Spleen (tissue), 7 donors: ENCODE results near the gene SYAP1.

Source experiments
- POLR2A ChIP-seq, 3 donors: fragments of 450-650 bp; IDR thresholded peaks; one replicate each; pipeline ENCODE4 v1.5.1; 2017; ENCODE audit warnings: antibody characterized with exemption in 3 of 3, mild to moderate bottlenecking in 1 of 3
- POLR2AphosphoS5 ChIP-seq, 3 donors: sonication (generic); formaldehyde crosslinking; IDR thresholded peaks; one replicate each; pipeline ENCODE4 v1.5.1; 2017; ENCODE audit warnings: antibody characterized with exemption in 3 of 3
- TF ChIP-seq, protein P1 (sequence below), 11 experiments: fragments of 200-600 bp in 7 of 11; fragments of 450-650 bp in 4 of 11; sonication (generic) in 4 of 11; IDR thresholded peaks in 8 of 11; conservative IDR thresholded peaks in 3 of 11; 1 replicate in 7 of 11; 2 replicates in 4 of 11; pipeline versions ENCODE4 v1.4.0 to v1.8.0; 2016 to 2021; ENCODE audit warnings: antibody characterized with exemption in 11 of 11, inconsistent platforms in 4 of 11, mild to moderate bottlenecking in 1 of 11
- donor health status: DM: no; HTN: no; CAD: no; lungs with moderate emphysema.
- donor health status: DM: no; HTN: no; CAD: no.
- donor health status: DM: no; HTN: no; CAD: no.

DNA sequence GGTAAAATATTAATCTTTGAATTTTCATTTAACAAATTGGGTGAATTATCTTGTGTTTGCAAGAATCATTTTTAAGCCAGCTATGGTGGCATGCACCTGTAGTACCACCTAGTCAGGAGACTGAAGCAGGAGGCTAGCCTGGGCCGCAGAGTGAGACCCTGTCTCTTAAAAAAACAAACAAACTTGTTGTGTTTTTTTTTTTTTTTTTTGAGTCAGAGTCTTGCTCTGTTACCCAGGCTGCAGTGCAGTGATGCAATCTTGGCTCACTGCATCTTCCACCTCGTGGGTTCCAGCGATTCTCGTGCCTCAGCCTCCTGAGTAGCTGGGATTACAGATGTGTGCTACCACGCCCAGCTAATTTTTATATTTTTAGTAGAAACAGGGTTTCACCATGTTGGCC, 69.1 kb downstream of the SYAP1 start:
- TF ChIP-seq POLR2AphosphoS5 (IDR thresholded peaks at IDR 0.05) (no peak), POLR2A (IDR thresholded peaks at IDR 0.05) (no peak)
- TF ChIP-seq, protein P1, sequence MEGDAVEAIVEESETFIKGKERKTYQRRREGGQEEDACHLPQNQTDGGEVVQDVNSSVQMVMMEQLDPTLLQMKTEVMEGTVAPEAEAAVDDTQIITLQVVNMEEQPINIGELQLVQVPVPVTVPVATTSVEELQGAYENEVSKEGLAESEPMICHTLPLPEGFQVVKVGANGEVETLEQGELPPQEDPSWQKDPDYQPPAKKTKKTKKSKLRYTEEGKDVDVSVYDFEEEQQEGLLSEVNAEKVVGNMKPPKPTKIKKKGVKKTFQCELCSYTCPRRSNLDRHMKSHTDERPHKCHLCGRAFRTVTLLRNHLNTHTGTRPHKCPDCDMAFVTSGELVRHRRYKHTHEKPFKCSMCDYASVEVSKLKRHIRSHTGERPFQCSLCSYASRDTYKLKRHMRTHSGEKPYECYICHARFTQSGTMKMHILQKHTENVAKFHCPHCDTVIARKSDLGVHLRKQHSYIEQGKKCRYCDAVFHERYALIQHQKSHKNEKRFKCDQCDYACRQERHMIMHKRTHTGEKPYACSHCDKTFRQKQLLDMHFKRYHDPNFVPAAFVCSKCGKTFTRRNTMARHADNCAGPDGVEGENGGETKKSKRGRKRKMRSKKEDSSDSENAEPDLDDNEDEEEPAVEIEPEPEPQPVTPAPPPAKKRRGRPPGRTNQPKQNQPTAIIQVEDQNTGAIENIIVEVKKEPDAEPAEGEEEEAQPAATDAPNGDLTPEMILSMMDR (IDR thresholded peaks at IDR 0.05 in 8 of 11, conservative IDR thresholded peaks at IDR 0.05 in 3 of 11) = no peak
